RWPE1 (cell line): Measurements from ENCODE around the gene CLRN2.
"Not testable (repeated sequence)": the region's sequence is repeated elsewhere in the genome, so short reads cannot be mapped to it uniquely, and the experiment has no call there.

Experiments used
- CTCF ChIA-PET: fragments of 350-600 bp; sonication (Branson Sonifier 250); formaldehyde crosslinking; extraction: SDS; loops from one replicate; lab custom pipeline; 2021; lab: Yijun Ruan, JAX
- POLR2A ChIA-PET: fragments of 400-600 bp; formaldehyde crosslinking; extraction: SDS; loops from one replicate; lab custom pipeline; 2020; ENCODE audit warnings: antibody characterized with exemption; ENCODE audit not compliant: low non-redundant PET; lab: Yijun Ruan, JAX
- DNase-seq: peaks from one replicate; pipeline ENCODE4 v3.0.0; 2012; ENCODE audit warnings: low spot score
- H3K27ac ChIP-seq: fragments of 450-650 bp; 2 replicates; pipeline ENCODE4 v1.5.1; 2017
- CTCF ChIP-seq: fragments of 450-650 bp; conservative IDR thresholded peaks from 2 replicates; pipeline ENCODE4 v1.5.1; 2017; ENCODE audit warnings: low read depth, mild to moderate bottlenecking

Gene CLRN2

GRCh38 chr4:17535242-17535641 is 20.3 kb downstream of the CLRN2 start:
- TF ChIP-seq CTCF = no peak
- H3K27ac ChIP-seq = no peak overlapping the region
- CTCF ChIA-PET = no interaction called here
- DNase-seq = no peak
- POLR2A ChIA-PET = no interaction called here

- ChIA-PET POLR2A (no interaction called here), CTCF (no interaction called here)
- TF ChIP-seq CTCF = no peak
- no peak for DNase-seq
- H3K27ac ChIP-seq = no peak overlapping the region
These were observed 20.9 kb downstream of the CLRN2 start for GRCh38 chr4:17535906-17536305.

- DNase-seq, POLR2A ChIA-PET, H3K27ac ChIP-seq: not testable (repeated sequence)
- CTCF ChIA-PET = interaction anchor here (0.7 kb wide), 2 partner anchors 831 to 1344 kb away, joined by 3 to 7 read pairs; no protein-coding TSS in a partner anchor
These were observed 22.1 kb downstream of the CLRN2 start for GRCh38 chr4:17537060-17537459.

- DNase-seq = no peak
These were observed 29.2 kb downstream of the CLRN2 start for GRCh38 chr4:17544205-17544604.

GRCh38 chr4:17544831-17545234 is 29.9 kb downstream of the CLRN2 start:
- CTCF ChIA-PET = no interaction called here
- H3K27ac ChIP-seq = no peak overlapping the region
- TF ChIP-seq CTCF = no peak
- POLR2A ChIA-PET = no interaction called here
- no peak for DNase-seq

More at GRCh38 chr4:17544205-17544604, 29.2 kb downstream of the CLRN2 start:
- H3K27ac ChIP-seq = no peak overlapping the region
- ChIA-PET CTCF (no interaction called here), POLR2A (no interaction called here)
- no peak for TF ChIP-seq CTCF

GRCh38 chr4:17545374-17546140 is 30.6 kb downstream of the CLRN2 start:
- POLR2A ChIA-PET = no interaction called here
- H3K27ac ChIP-seq = no peak overlapping the region
- no peak for DNase-seq
- TF ChIP-seq CTCF = no peak
- CTCF ChIA-PET = no interaction called here

- POLR2A ChIA-PET = no interaction called here
These were observed 31.3 kb downstream of the CLRN2 start for GRCh38 chr4:17546222-17546621.

More at GRCh38 chr4:17546222-17546621, 31.3 kb downstream of the CLRN2 start:
- no peak for DNase-seq
- no peak for TF ChIP-seq CTCF
- CTCF ChIA-PET = no interaction called here
- no peak overlapping the region for H3K27ac ChIP-seq
